NT2/D1 (cell line): ENCODE results near the gene LYPLA2.

ENCODE experiments used
- DNase-seq: peaks from one replicate; pipeline ENCODE4 v3.0.0-alpha.2; 2011; ENCODE audit warnings: low read depth, low spot score
- H3K27me3 ChIP-seq: 2 replicates; pipeline ENCODE4 v1.6.0; 2011; ENCODE audit warnings: mild to moderate bottlenecking; ENCODE audit not compliant: insufficient read length, insufficient read depth
- H3K36me3 ChIP-seq: 2 replicates; pipeline ENCODE4 v1.6.1; 2011; ENCODE audit warnings: mild to moderate bottlenecking, low read length, mixed read lengths; ENCODE audit not compliant: insufficient read depth, insufficient read length
- H3K4me1 ChIP-seq: 2 replicates; pipeline ENCODE4 v1.5.1; 2011; ENCODE audit not compliant: insufficient read depth, insufficient read length
- H3K4me3 ChIP-seq: 2 replicates; pipeline ENCODE4 v1.5.1; 2011; ENCODE audit warnings: low read depth; ENCODE audit not compliant: insufficient read length
- H3K9ac ChIP-seq: 2 replicates; pipeline ENCODE4 v1.6.0; 2011; ENCODE audit warnings: low read depth; ENCODE audit not compliant: insufficient read length
- H3K9me3 ChIP-seq: 2 replicates; pipeline ENCODE4 v1.5.1; 2011; ENCODE audit warnings: mild to moderate bottlenecking, low read length; ENCODE audit not compliant: insufficient read depth
- SUZ12 ChIP-seq: IDR thresholded peaks from 2 replicates; pipeline ENCODE4 v1.6.1; 2011; ENCODE audit not compliant: insufficient read length, insufficient read depth; ENCODE audit errors: extremely low read depth
- YY1 ChIP-seq: IDR thresholded peaks from 2 replicates; pipeline ENCODE4 v1.6.1; 2011; ENCODE audit not compliant: insufficient read length, insufficient read depth
- ZNF274 ChIP-seq: IDR thresholded peaks from 2 replicates; pipeline ENCODE4 v1.6.1; 2011; ENCODE audit warnings: mild to moderate bottlenecking, low read depth, low read length

Gene LYPLA2

DNA sequence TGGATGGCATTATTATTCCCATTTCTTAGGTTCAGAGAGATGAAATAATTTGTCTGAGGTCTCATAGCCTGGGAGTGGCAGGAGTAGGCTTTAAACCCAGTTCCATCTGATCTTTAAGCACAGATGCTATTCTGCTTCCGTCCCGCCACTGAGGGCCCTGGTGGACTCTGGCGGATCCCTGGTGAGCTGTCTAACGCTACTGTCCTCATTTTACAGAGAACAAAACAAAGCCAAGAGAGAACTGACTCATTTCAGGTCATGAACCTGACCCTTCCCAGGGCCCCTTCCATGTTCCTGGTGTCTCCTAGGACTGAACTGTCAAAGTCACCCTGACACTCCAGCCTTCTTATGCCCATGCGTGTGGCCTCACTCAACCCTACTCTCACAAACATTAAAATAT lies 12.7 kb downstream of the LYPLA2 start:
- H3K9ac ChIP-seq = no peak overlapping the region
- DNase-seq = no peak
- peaks cover 9% of the 10 kb centered on the region for H3K27me3 ChIP-seq
- no peak overlapping the region for H3K4me3 ChIP-seq
- TF ChIP-seq SUZ12 = no peak
- no peak for TF ChIP-seq ZNF274
- TF ChIP-seq YY1 = no peak
- H3K36me3 ChIP-seq = peaks cover 4% of the 10 kb centered on the region
- H3K4me1 ChIP-seq = peaks cover 7% of the 10 kb centered on the region
- H3K9me3 ChIP-seq = no peaks in the 10 kb centered on the region

DNA sequence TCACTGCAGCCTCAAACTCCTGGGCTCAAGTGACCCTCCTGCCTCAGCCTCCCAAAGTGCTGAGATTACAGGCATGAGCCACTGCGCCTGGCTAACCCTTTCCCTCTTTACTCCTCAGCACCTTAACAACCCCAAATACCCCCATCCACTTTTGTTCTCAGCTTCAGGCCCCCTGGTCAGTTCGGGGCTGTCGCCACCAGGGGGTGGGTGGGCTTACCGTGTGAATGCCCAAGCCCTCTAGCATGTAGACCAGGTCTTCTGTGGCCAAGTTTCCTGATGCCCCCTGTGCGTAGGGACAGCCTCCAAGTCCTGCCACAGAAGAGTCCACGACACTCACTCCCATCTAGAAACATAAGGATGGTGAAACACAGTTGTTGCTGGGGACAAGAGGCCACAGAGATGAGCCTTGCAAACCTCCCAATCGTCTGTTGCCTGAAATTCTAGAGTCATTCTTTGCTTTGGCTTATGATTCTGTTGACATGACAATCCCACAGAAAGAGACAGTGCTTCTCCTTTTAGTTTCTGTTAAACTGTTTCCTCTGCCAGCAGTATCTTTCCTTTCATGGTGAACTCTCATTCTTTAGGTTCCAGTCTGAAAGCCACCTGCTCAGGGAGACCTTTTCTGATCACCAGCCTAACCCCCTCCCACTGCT lies 13.4 kb downstream of the LYPLA2 start:
- TF ChIP-seq ZNF274 = no peak
- TF ChIP-seq SUZ12 = no peak
- no peak for TF ChIP-seq YY1
- DNase-seq = no peak
- H3K9me3 ChIP-seq = no peaks in the 10 kb centered on the region
- peaks cover 3% of the 10 kb centered on the region for H3K4me1 ChIP-seq
- peaks cover 9% of the 10 kb centered on the region for H3K27me3 ChIP-seq
- no peaks in the 10 kb centered on the region for H3K36me3 ChIP-seq
- H3K4me3 ChIP-seq = no peak overlapping the region
- no peak overlapping the region for H3K9ac ChIP-seq

DNA sequence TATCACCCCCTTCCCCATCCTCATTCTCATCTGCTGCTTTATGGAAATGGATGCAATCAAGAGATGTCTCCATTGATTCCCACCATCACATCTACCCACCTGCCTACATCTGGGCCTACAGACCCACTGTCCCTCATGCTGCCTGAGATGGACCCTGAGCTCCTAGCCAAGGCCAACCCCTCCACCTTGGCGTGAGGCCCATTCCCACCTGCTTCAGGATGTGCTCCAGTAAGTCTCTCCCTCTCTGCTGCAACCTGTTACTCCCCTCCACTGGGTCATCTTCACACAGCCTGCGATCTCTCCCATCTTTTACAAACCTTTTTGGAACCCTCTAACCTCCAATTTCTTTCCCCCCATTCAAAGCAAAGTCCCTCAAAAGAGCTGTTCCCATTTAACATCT lies 14.1 kb downstream of the LYPLA2 start:
- H3K9ac ChIP-seq = no peak overlapping the region
- H3K4me1 ChIP-seq = peaks cover 5% of the 10 kb centered on the region
- H3K9me3 ChIP-seq = no peaks in the 10 kb centered on the region
- H3K27me3 ChIP-seq = peaks cover 9% of the 10 kb centered on the region
- DNase-seq = no peak
- TF ChIP-seq YY1 = no peak
- TF ChIP-seq SUZ12 = no peak
- TF ChIP-seq ZNF274 = no peak
- no peak overlapping the region for H3K4me3 ChIP-seq
- H3K36me3 ChIP-seq = no peaks in the 10 kb centered on the region

DNA sequence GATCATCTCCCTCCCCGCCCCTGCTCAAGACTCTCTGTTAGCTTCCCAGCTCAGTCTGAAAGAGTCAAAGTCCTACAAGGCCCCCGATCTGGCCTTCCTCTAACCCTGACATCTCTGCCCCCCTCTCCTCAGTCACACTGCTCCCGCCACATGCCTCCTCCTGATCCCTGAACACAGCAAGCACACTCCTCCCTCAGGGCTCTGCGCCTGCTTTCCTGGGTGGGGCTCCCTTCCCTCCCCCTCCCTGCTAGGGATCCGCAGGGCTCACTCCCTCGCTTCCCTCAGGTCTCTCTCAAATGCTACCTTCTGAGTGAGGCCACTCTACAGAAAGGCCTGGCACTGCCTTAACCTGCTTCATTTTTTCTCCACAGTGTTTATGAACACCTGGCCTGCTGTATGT lies 15.3 kb downstream of the LYPLA2 start:
- Histone ChIP-seq H3K4me3 (no peak overlapping the region), H3K36me3 (no peaks in the 10 kb centered on the region), H3K9me3 (no peaks in the 10 kb centered on the region), H3K9ac (no peak overlapping the region), H3K27me3 (peaks cover 9% of the 10 kb centered on the region), H3K4me1 (peaks cover 4% of the 10 kb centered on the region)
- no peak for DNase-seq
- TF ChIP-seq ZNF274 (no peak), SUZ12 (no peak), YY1 (no peak)

DNA sequence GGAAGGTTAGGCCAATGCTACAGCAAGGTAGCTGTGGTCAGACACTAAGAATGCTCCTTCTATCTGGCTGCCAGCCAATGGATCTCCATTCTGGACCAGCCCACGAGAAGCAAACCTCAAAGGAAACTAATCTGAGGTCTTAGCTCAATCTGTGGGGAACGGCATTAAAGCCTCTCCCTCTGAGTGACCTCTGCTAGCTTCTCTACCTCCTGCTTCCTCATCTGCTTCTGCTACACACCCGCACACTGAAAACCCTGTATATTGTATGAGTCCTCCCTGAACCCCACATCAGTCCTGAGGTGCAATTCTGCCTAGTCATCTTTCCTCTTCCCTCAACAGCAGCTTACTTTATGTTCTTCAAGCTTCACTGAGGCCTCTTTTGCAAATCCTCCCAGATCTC lies 16.5 kb downstream of the LYPLA2 start:
- Histone ChIP-seq H3K4me1 (peaks cover 2% of the 10 kb centered on the region), H3K27me3 (no peaks in the 10 kb centered on the region), H3K9me3 (no peaks in the 10 kb centered on the region), H3K36me3 (no peaks in the 10 kb centered on the region), H3K9ac (no peak overlapping the region), H3K4me3 (no peak overlapping the region)
- no peak for DNase-seq
- no peak for TF ChIP-seq SUZ12
- TF ChIP-seq ZNF274 = no peak
- no peak for TF ChIP-seq YY1

DNA sequence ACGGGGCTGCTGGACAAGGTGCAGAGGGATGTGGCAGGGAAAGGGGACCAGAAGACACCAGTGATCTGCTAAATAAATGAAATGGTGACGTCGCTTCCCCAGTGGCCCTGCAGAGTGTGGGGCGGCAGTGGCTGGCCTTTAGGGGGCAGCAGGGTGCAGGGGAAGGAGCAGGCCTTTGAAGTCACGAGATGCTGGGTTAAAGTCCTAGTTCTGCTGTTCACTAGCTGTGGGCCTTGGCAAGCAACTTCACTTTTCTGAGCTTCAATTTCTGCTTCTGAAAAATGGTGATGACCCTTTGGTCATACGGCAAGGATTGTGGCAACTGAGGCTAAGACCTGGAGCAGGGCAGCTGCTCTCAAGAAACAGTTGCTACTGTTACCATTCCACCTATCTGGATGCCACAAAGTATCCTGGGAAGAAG lies 18.8 kb downstream of the LYPLA2 start:
- Histone ChIP-seq H3K9me3 (no peaks in the 10 kb centered on the region), H3K4me3 (no peak overlapping the region), H3K4me1 (peaks cover 2% of the 10 kb centered on the region), H3K27me3 (no peaks in the 10 kb centered on the region), H3K9ac (no peak overlapping the region), H3K36me3 (no peaks in the 10 kb centered on the region)
- no peak for DNase-seq
- TF ChIP-seq ZNF274 (no peak), YY1 (no peak)

DNA sequence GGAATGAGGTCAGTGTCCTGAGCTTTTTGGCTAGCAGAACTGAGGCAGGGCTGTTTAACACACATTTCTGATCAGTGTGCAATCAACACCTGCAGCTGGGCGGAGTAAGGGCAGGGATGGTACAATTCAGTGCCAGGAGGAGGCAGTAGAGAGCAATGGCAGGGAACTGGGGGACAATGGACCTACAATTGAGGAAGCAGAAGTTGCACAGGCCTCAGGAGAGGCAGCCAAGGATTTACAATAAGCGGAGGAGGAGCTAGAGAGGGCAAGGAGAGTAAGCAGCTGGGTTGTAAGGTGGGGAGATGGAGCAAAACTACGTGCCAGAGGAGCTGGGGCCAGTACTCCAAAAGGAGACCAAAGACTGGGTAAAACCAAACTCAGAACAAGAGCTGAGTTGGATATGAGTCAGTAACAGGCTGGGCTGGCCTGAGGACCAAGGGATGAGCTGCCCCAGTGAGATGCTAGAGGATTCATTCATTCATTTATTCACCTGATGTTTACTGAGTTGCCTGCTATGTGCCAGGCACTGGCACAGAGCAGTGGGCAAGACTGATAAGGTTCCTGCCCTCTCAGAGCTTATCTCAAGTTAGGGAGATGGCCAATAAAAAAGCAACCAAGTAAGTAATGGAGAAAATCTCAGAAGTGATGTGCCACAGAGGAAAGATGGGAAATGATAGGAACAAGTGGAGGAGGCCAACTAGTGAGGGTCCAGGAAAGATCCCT lies 20.0 kb downstream of the LYPLA2 start:
- no peak for DNase-seq
- Histone ChIP-seq H3K9ac (no peak overlapping the region), H3K27me3 (no peaks in the 10 kb centered on the region), H3K4me1 (peaks cover 2% of the 10 kb centered on the region), H3K9me3 (no peaks in the 10 kb centered on the region), H3K36me3 (no peaks in the 10 kb centered on the region), H3K4me3 (no peak overlapping the region)
- no peak for TF ChIP-seq YY1
- TF ChIP-seq ZNF274 = no peak
- no peak for TF ChIP-seq SUZ12
